Measurements from ENCODE around the gene SDC3.
"Not testable (repeated sequence)": the region's sequence is repeated elsewhere in the genome, so short reads cannot be mapped to it uniquely, and the experiment has no call there.

SDC3 gene

GRCh38 chr1:30908696-30909364, at the start of gene SDC3:
SDC3 (minus strand) TSS chr1:30908758; CDS start chr1:30908586, 172 bp downstream.
- no peak for FAIRE-seq

- FAIRE-seq = no peak
Observed at GRCh38 chr1:30957560-30958222, 49.1 kb upstream of the SDC3 start.

GRCh38 chr1:30955448-30956015, 47.0 kb upstream of the SDC3 start:
- no peak for FAIRE-seq

GRCh38 chr1:30953685-30954084, 45.1 kb upstream of the SDC3 start:
- no peak for FAIRE-seq

GRCh38 chr1:30952098-30952497, 43.5 kb upstream of the SDC3 start:
- FAIRE-seq = no peak

- FAIRE-seq = no peak
Observed at GRCh38 chr1:30950700-30951099, 42.1 kb upstream of the SDC3 start.

- no peak for FAIRE-seq
Observed at GRCh38 chr1:30950053-30950452, 41.5 kb upstream of the SDC3 start.

GRCh38 chr1:30949487-30949838, 40.9 kb upstream of the SDC3 start:
- not testable (repeated sequence) for FAIRE-seq

GRCh38 chr1:30948813-30949486, 40.4 kb upstream of the SDC3 start:
- FAIRE-seq = not testable (repeated sequence)

GRCh38 chr1:30948278-30948677, 39.7 kb upstream of the SDC3 start:
- FAIRE-seq = no peak

GRCh38 chr1:30947212-30947611, 38.7 kb upstream of the SDC3 start:
- FAIRE-seq = no peak

GRCh38 chr1:30942326-30942963, 33.9 kb upstream of the SDC3 start:
- no peak for FAIRE-seq

GRCh38 chr1:30940541-30940940, 32.0 kb upstream of the SDC3 start:
- no peak for FAIRE-seq

- FAIRE-seq = no peak
Observed at GRCh38 chr1:30936541-30937171, 28.1 kb upstream of the SDC3 start.

- not testable (repeated sequence) for FAIRE-seq
Observed at GRCh38 chr1:30935758-30936157, 27.2 kb upstream of the SDC3 start.

- FAIRE-seq = no peak
Observed at GRCh38 chr1:30934613-30935012, 26.1 kb upstream of the SDC3 start.

- no peak for FAIRE-seq
Observed at GRCh38 chr1:30933874-30934252, 25.3 kb upstream of the SDC3 start.

GRCh38 chr1:30930631-30931173, 22.1 kb upstream of the SDC3 start:
- no peak for FAIRE-seq

GRCh38 chr1:30929944-30930525, 21.5 kb upstream of the SDC3 start:
- FAIRE-seq = no peak

GRCh38 chr1:30929135-30929889, 20.8 kb upstream of the SDC3 start:
- no peak for FAIRE-seq

- no peak for FAIRE-seq
Observed at GRCh38 chr1:30928789-30929134, 20.2 kb upstream of the SDC3 start.

- FAIRE-seq = no peak
Observed at GRCh38 chr1:30928171-30928570, 19.6 kb upstream of the SDC3 start.
